Bronchial epithelial cell (primary cell): ENCODE results near the gene LINS1. TPM values are rescaled to one million over a fixed set of nuclear protein-coding genes. Genes with fewer than 3 reads are reported as not detected.
A peak's percentile ranks its signal among the peaks of the same experiment; 100 is the strongest.

Experiments
- DNase-seq: peaks from one replicate; pipeline ENCODE4 v3.0.0-alpha.2; 2010; ENCODE audit warnings: low read depth
- FAIRE-seq: peaks from 2 replicates; lab custom pipeline; 2011; peaks lifted over from hg19 to GRCh38; lab: Jason Lieb, UNC
- H3K27me3 ChIP-seq: 2 replicates; pipeline ENCODE4 v1.5.1; 2011; ENCODE audit warnings: low read length; ENCODE audit not compliant: control insufficient read depth, insufficient read depth
- H3K36me3 ChIP-seq: 2 replicates; pipeline ENCODE4 v1.5.1; 2011; ENCODE audit warnings: low read length; ENCODE audit not compliant: control insufficient read depth, insufficient read depth
- H3K4me3 ChIP-seq: 2 replicates; pipeline ENCODE4 v1.5.1; 2011; ENCODE audit warnings: mild to moderate bottlenecking, low read depth, low read length, control low read depth
- total RNA-seq: library from RNA; depleted of rRNA; stranded (reverse); fragments of >200 nt; gene quantifications from 2 replicates; pipeline ENCODE4 v1.2.1, GENCODE V29; 2014
- TF ChIP-seq, protein P1 (sequence below): IDR thresholded peaks from 2 replicates; pipeline ENCODE4 v1.5.1; 2011; ENCODE audit warnings: mild to moderate bottlenecking, moderate library complexity, low read length, control low read depth, inconsistent platforms; ENCODE audit not compliant: insufficient read depth, severe bottlenecking

The LINS1 gene
- total RNA-seq, 1 donor from 2014 or later: 7.6 TPM

DNA sequence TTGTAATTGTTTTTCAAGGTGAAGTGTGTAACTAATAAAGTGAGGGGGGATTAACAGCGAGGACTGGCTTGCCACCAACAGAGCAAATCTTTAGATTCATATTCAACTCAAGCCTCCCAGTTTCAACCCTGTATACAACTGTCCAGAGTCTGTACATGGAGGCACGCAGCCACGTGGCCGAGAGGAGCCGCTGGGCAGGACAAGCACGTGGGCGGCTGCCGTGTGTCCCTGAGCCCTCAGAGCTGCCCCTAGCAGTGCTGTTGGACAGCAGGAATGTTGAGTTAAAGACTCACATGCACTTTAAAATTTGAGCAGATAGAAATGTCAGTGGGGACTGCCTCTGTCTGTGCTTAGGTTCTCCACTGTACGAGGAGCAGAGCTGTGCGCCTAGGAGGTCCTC is 29.8 kb upstream of the LINS1 start:
- TF ChIP-seq, protein P1, sequence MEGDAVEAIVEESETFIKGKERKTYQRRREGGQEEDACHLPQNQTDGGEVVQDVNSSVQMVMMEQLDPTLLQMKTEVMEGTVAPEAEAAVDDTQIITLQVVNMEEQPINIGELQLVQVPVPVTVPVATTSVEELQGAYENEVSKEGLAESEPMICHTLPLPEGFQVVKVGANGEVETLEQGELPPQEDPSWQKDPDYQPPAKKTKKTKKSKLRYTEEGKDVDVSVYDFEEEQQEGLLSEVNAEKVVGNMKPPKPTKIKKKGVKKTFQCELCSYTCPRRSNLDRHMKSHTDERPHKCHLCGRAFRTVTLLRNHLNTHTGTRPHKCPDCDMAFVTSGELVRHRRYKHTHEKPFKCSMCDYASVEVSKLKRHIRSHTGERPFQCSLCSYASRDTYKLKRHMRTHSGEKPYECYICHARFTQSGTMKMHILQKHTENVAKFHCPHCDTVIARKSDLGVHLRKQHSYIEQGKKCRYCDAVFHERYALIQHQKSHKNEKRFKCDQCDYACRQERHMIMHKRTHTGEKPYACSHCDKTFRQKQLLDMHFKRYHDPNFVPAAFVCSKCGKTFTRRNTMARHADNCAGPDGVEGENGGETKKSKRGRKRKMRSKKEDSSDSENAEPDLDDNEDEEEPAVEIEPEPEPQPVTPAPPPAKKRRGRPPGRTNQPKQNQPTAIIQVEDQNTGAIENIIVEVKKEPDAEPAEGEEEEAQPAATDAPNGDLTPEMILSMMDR: no peak
- H3K36me3 ChIP-seq: peaks cover 11% of the 10 kb centered on the region
- H3K27me3 ChIP-seq: no peaks in the 10 kb centered on the region
- no peak overlapping the region for H3K4me3 ChIP-seq
- DNase-seq (no peak), FAIRE-seq (no peak)

- H3K27me3 ChIP-seq: no peaks in the 10 kb centered on the region
- H3K4me3 ChIP-seq: no peak overlapping the region
- TF ChIP-seq, protein P1: no peak
- no peak for FAIRE-seq
- DNase-seq: no peak
- peaks cover 11% of the 10 kb centered on the region for H3K36me3 ChIP-seq
Observed at GRCh38 chr15:100628746-100629145, 26.8 kb upstream of the LINS1 start.

GRCh38 chr15:100627789-100628395 is 25.9 kb upstream of the LINS1 start:
- Histone ChIP-seq H3K4me3 (no peak overlapping the region), H3K27me3 (no peaks in the 10 kb centered on the region), H3K36me3 (peaks cover 11% of the 10 kb centered on the region)
- DNase-seq: peak; percentile 82
- no peak for FAIRE-seq
- TF ChIP-seq, protein P1: peak; percentile 69

GRCh38 chr15:100623301-100623700 is 21.3 kb upstream of the LINS1 start:
- H3K36me3 ChIP-seq: no peaks in the 10 kb centered on the region
- FAIRE-seq (no peak), DNase-seq (peak; percentile 73)
- H3K4me3 ChIP-seq: no peak overlapping the region
- TF ChIP-seq, protein P1: no peak
- H3K27me3 ChIP-seq: no peaks in the 10 kb centered on the region

GRCh38 chr15:100616700-100617099 is 14.7 kb upstream of the LINS1 start:
- peaks cover 5% of the 10 kb centered on the region for H3K36me3 ChIP-seq
- FAIRE-seq: no peak
- no peak overlapping the region for H3K4me3 ChIP-seq
- DNase-seq: no peak
- TF ChIP-seq, protein P1: no peak
- no peaks in the 10 kb centered on the region for H3K27me3 ChIP-seq

DNA sequence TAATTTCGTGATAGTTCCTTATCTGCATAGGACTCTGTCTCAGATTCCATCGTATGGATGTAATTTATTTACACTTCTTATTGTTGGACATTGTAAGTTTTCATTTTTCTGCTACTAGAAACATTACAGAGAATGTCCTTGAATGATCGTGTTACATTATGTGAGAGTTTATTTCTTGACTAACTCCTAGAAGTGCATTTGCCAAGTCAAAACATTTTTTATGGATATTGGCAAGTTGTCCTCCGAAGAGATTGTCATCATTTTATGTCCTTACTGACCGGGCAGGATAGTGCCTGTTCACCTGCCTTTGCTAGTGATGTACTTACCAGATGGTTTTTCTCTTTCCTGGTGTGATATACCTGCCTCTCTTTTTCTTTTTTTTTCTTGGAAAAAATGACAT is 13.8 kb upstream of the LINS1 start:
- peaks cover 5% of the 10 kb centered on the region for H3K36me3 ChIP-seq
- FAIRE-seq: no peak
- no peaks in the 10 kb centered on the region for H3K27me3 ChIP-seq
- TF ChIP-seq, protein P1: no peak
- no peak overlapping the region for H3K4me3 ChIP-seq
- DNase-seq: no peak
